GM10266 (cell line): Measurements from ENCODE around the gene NUP210.

ENCODE experiments used
- DNase-seq: peaks from one replicate; pipeline ENCODE4 v3.0.0; 2012; ENCODE audit errors: extremely low spot score
- CTCF ChIP-seq: IDR thresholded peaks from 2 replicates; pipeline ENCODE4 v1.5.1; 2012; ENCODE audit warnings: mild to moderate bottlenecking, low read depth; ENCODE audit not compliant: control insufficient read depth, insufficient read depth; ENCODE audit errors: missing control alignments

The NUP210 gene

GRCh38 chr3:13269711-13270378 is 150.3 kb downstream of the NUP210 start:
- no peak for TF ChIP-seq CTCF

GRCh38 chr3:13268961-13269441 is 151.1 kb downstream of the NUP210 start:
- TF ChIP-seq CTCF: no peak
- DNase-seq: no peak

More at GRCh38 chr3:13269711-13270378, 150.3 kb downstream of the NUP210 start:
- DNase-seq: no peak

GRCh38 chr3:13268120-13268519 is 152.0 kb downstream of the NUP210 start:
- no peak for TF ChIP-seq CTCF
- DNase-seq: no peak

GRCh38 chr3:13266651-13267362 is 153.3 kb downstream of the NUP210 start:
- no peak for DNase-seq
- TF ChIP-seq CTCF: no peak
